Natural killer cell (primary cell): ENCODE data around the gene FMN1. TPM values are rescaled to one million over a fixed set of nuclear protein-coding genes. Genes with fewer than 3 reads are reported as not detected.

Source experiments
- ATAC-seq, 3 donors: fragments of 150-1000 bp in 2 of 3; fragments of 200-7000 bp in 1 of 3; cut with Tn5 transposase; 1 replicate in 1 of 3; 2 replicates in 2 of 3; pipeline ENCODE4 v1.10.0; 2021; ENCODE audit warnings: mild to moderate bottlenecking in 2 of 3, moderate library complexity in 2 of 3
- DNase-seq, 2 donors: peaks; one replicate each; pipeline versions ENCODE4 v3.0.0 to v3.0.0-alpha.2; 2013 to 2021; ENCODE audit warnings: mixed read lengths in 1 of 2
- H3K27ac ChIP-seq: one replicate; pipeline ENCODE4 v1.5.1; 2013; ENCODE audit warnings: mild to moderate bottlenecking, low read length
- H3K27me3 ChIP-seq: one replicate; pipeline ENCODE4 v1.6.1; 2013; ENCODE audit warnings: low read length; ENCODE audit not compliant: control insufficient read depth, insufficient read depth
- H3K36me3 ChIP-seq: one replicate; pipeline ENCODE4 v1.6.1; 2013; ENCODE audit warnings: low read length; ENCODE audit not compliant: control insufficient read depth, insufficient read depth
- H3K4me1 ChIP-seq: one replicate; pipeline ENCODE4 v1.6.1; 2013; ENCODE audit warnings: low read length; ENCODE audit not compliant: control insufficient read depth, insufficient read depth
- H3K4me3 ChIP-seq: one replicate; pipeline ENCODE4 v1.5.1; 2013; ENCODE audit warnings: low read length
- H3K9me3 ChIP-seq: one replicate; pipeline ENCODE4 v1.6.1; 2013; ENCODE audit warnings: low read length; ENCODE audit not compliant: control insufficient read depth, insufficient read depth
- H3K27ac Mint-ChIP-seq, 2 donors: one replicate each; pipeline ENCODE4 v1.8.0; 2022; ENCODE audit warnings: mild to moderate bottlenecking in 2 of 2, mixed read lengths in 2 of 2, moderate library complexity in 1 of 2
- H3K27me3 Mint-ChIP-seq, 2 donors: one replicate each; pipeline ENCODE4 v1.8.0; 2022; ENCODE audit warnings: low read depth in 2 of 2, mixed read lengths in 2 of 2
- H3K36me3 Mint-ChIP-seq: one replicate; pipeline ENCODE4 v1.8.0; 2022; ENCODE audit warnings: mixed read lengths
- H3K4me1 Mint-ChIP-seq, 2 donors: one replicate each; pipeline ENCODE4 v1.8.0; 2022; ENCODE audit warnings: mixed read lengths in 2 of 2
- H3K4me3 Mint-ChIP-seq: one replicate; pipeline ENCODE4 v1.8.0; 2022; ENCODE audit warnings: mild to moderate bottlenecking, moderate library complexity, mixed read lengths
- H3K9me3 Mint-ChIP-seq, 2 donors: one replicate each; pipeline ENCODE4 v1.8.0; 2022; ENCODE audit warnings: mixed read lengths in 2 of 2
- WGBS: methylation state at CpG from one replicate; pipeline ENCODE4 v1.1.7; 2013; ENCODE audit warnings: missing lambda C conversion rate; ENCODE audit not compliant: insufficient coverage; 5-methylcytosine and 5-hydroxymethylcytosine counted together
- intact Hi-C: fragments of 100-400 bp; cut with micrococcal nuclease; formaldehyde crosslinking; loops from one replicate; pipeline ENCODE4 v1.14.2; 2022
- total RNA-seq, 4 donors: library from RNA; stranded (reverse); fragments of 120-200 nt in 1 of 4; gene quantifications; one replicate each; pipeline versions ENCODE4 v1.2.3 to v1.2.4, GENCODE V29; 2013 to 2022
- TF ChIP-seq, protein P1 (sequence below): fragments of 200-600 bp; IDR thresholded peaks from one replicate; pipeline ENCODE4 v1.8.0; 2022; ENCODE audit warnings: antibody characterized with exemption

FMN1 gene
- total RNA-seq, 3 donors from 2014 or later (not counting 1 experiment from before 2014, with no cell fraction given): 2.0 to 19.2 (median 2.2) TPM

DNA sequence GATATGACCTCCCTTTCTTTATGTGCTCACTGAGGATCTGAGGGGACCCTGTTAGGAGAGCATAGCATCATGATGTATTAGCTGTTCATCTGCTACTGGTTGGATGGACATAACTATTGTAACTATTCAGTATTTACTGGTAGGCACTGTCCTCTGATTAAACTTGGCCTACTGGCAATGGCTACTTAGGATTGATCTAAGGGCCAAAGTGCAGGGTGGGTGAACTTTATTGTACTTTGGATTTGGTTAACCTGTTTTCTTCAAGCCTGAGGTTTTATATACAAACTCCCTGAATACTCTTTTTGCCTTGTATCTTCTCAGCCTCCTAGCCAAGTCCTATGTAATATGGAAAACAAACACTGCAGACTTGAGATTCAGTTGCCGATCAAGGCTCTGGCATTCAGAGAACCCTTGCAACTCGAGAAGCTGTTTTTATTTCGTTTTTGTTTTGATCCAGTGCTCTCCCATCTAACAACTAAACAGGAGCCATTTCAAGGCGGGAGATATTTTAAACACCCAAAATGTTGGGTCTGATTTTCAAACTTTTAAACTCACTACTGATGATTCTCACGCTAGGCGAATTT is 461.8 kb downstream of the FMN1 start:
- DNase-seq: no peak
- intact Hi-C loops: no loop called here
- Histone ChIP-seq H3K27ac (no peak overlapping the region), H3K4me3 (no peak overlapping the region), H3K9me3 (no peaks in the 10 kb centered on the region), H3K36me3 (no peaks in the 10 kb centered on the region), H3K4me1 (no peaks in the 10 kb centered on the region), H3K27me3 (no peaks in the 10 kb centered on the region)
- peaks cover 19 to 46% of the 10 kb centered on the region in 2 donors for H3K27me3 Mint-ChIP-seq
- no peak overlapping the region for H3K27ac Mint-ChIP-seq
- no peak for ATAC-seq
- no peaks in the 10 kb centered on the region for H3K4me1 Mint-ChIP-seq
- no peaks in the 10 kb centered on the region for H3K9me3 Mint-ChIP-seq
- no peak overlapping the region for H3K4me3 Mint-ChIP-seq
- 82% methylated on average over 4 of the region's 6 CpGs for WGBS
- TF ChIP-seq, protein P1, sequence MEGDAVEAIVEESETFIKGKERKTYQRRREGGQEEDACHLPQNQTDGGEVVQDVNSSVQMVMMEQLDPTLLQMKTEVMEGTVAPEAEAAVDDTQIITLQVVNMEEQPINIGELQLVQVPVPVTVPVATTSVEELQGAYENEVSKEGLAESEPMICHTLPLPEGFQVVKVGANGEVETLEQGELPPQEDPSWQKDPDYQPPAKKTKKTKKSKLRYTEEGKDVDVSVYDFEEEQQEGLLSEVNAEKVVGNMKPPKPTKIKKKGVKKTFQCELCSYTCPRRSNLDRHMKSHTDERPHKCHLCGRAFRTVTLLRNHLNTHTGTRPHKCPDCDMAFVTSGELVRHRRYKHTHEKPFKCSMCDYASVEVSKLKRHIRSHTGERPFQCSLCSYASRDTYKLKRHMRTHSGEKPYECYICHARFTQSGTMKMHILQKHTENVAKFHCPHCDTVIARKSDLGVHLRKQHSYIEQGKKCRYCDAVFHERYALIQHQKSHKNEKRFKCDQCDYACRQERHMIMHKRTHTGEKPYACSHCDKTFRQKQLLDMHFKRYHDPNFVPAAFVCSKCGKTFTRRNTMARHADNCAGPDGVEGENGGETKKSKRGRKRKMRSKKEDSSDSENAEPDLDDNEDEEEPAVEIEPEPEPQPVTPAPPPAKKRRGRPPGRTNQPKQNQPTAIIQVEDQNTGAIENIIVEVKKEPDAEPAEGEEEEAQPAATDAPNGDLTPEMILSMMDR: no peak
- H3K36me3 Mint-ChIP-seq: no peaks in the 10 kb centered on the region

DNA sequence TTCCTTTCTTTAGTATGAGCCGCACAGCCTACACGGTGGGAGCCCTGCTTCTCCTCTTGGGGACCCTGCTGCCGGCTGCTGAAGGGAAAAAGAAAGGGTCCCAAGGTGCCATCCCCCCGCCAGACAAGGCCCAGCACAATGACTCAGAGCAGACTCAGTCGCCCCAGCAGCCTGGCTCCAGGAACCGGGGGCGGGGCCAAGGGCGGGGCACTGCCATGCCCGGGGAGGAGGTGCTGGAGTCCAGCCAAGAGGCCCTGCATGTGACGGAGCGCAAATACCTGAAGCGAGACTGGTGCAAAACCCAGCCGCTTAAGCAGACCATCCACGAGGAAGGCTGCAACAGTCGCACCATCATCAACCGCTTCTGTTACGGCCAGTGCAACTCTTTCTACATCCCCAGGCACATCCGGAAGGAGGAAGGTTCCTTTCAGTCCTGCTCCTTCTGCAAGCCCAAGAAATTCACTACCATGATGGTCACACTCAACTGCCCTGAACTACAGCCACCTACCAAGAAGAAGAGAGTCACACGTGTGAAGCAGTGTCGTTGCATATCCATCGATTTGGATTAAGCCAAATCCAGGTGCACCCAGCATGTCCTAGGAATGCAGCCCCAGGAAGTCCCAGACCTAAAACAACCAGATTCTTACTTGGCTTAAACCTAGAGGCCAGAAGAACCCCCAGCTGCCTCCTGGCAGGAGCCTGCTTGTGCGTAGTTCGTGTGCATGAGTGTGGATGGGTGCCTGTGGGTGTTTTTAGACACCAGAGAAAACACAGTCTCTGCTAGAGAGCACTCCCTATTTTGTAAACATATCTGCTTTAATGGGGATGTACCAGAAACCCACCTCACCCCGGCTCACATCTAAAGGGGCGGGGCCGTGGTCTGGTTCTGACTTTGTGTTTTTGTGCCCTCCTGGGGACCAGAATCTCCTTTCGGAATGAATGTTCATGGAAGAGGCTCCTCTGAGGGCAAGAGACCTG is 463.5 kb downstream of the FMN1 start:
- Histone ChIP-seq H3K36me3 (no peaks in the 10 kb centered on the region), H3K9me3 (no peaks in the 10 kb centered on the region), H3K4me3 (no peak overlapping the region), H3K27me3 (no peaks in the 10 kb centered on the region), H3K27ac (no peak overlapping the region), H3K4me1 (no peaks in the 10 kb centered on the region)
- Mint-ChIP-seq H3K9me3 (peaks cover 0 to 4% of the 10 kb centered on the region in 2 donors), H3K27me3 (peaks cover 19 to 43% of the 10 kb centered on the region in 2 donors), H3K27ac (no peak overlapping the region), H3K4me1 (no peaks in the 10 kb centered on the region), H3K4me3 (no peak overlapping the region), H3K36me3 (peaks cover 7% of the 10 kb centered on the region)
- 54% methylated on average over 27 of the region's 27 CpGs for WGBS
- ATAC-seq (no peak), DNase-seq (peak in 1 of 2 donors; percentile 5)
- intact Hi-C loops: no loop called here
- TF ChIP-seq, protein P1: no peak

DNA sequence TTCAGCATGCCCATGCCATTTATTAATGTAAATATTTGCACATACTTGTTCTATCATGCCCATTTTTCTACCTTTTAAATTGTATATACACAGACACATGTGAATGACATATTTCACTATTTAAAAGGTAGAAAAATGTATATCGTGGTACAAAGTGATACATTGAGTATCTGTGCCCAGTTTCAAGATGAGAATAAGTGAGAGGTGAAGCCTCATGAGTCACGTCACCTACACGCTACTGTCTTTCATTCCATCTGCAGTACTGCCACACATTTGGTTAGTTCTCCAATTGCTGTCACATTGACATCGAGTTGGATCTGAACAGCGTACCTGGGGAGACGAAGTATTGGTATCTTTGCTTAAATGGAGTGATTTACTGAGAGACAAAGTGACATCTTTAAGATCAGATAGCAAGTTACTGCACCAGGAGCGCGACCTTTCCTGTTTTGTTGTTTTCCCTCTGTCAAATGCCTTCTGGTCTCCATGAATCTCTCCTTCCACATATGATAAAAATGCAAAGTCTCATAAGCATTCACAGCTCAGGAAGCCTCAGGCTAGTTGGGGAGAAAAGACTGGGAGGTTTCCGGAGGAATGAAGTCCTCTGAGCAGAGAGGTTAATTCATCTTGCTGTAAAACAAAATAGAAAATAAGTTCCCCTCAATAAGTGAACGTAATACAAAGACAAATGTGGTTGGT is 464.7 kb downstream of the FMN1 start:
- Histone ChIP-seq H3K9me3 (no peaks in the 10 kb centered on the region), H3K4me3 (no peak overlapping the region), H3K36me3 (no peaks in the 10 kb centered on the region), H3K27me3 (no peaks in the 10 kb centered on the region), H3K27ac (no peak overlapping the region), H3K4me1 (no peaks in the 10 kb centered on the region)
- Mint-ChIP-seq H3K9me3 (peaks cover 0 to 4% of the 10 kb centered on the region in 2 donors), H3K4me1 (no peaks in the 10 kb centered on the region), H3K27ac (no peak overlapping the region), H3K36me3 (peaks cover 7% of the 10 kb centered on the region), H3K27me3 (peaks cover 20 to 43% of the 10 kb centered on the region in 2 donors), H3K4me3 (no peak overlapping the region)
- DNase-seq (no peak), ATAC-seq (no peak)
- intact Hi-C loops: no loop called here
- TF ChIP-seq, protein P1: no peak
- 89% methylated on average over 10 of the region's 10 CpGs for WGBS
